Sigmoid colon (tissue), 7 donors: ENCODE data around the gene NATD1. TPM values are rescaled to one million over a fixed set of nuclear protein-coding genes. Genes with fewer than 3 reads are reported as not detected.

Experiments
- DNase-seq: peaks from one replicate; pipeline ENCODE4 v3.0.0-alpha.2; 2019
- H3K27ac ChIP-seq, 4 donors: fragments of 200-600 bp; sonication (generic); one replicate each; pipeline ENCODE4 v1.5.1; 2016 to 2019; ENCODE audit warnings: mild to moderate bottlenecking in 1 of 4
- H3K27me3 ChIP-seq, 3 donors: fragments of 200-600 bp; sonication (generic); one replicate each; pipeline ENCODE4 v1.5.1; 2019; ENCODE audit warnings: mild to moderate bottlenecking in 1 of 3
- H3K36me3 ChIP-seq, 4 donors: fragments of 200-600 bp; sonication (generic); one replicate each; pipeline ENCODE4 v1.5.1; 2016 to 2019
- H3K4me1 ChIP-seq, 4 donors: fragments of 200-600 bp; sonication (generic); one replicate each; pipeline ENCODE4 v1.5.1; 2017 to 2019
- H3K4me3 ChIP-seq, 4 donors: fragments of 200-600 bp; sonication (generic); one replicate each; pipeline ENCODE4 v1.5.1; 2017 to 2019; ENCODE audit warnings: mild to moderate bottlenecking in 2 of 4, moderate library complexity in 1 of 4
- H3K9me3 ChIP-seq, 4 donors: fragments of 200-600 bp in 3 of 4; sonication (generic) in 3 of 4; one replicate each; pipeline versions ENCODE4 v1.5.1 to v1.6.1; 2013 to 2019
- EP300 ChIP-seq, 4 donors: sonication (generic); formaldehyde crosslinking; IDR thresholded peaks; one replicate each; pipeline ENCODE4 v1.6.1; 2017; ENCODE audit warnings: antibody characterized with exemption in 4 of 4
- POLR2A ChIP-seq, 2 donors: fragments of 450-650 bp; IDR thresholded peaks; one replicate each; pipeline ENCODE4 v1.6.1; 2016; ENCODE audit warnings: antibody characterized with exemption in 2 of 2, mild to moderate bottlenecking in 2 of 2, moderate library complexity in 2 of 2
- POLR2AphosphoS5 ChIP-seq, 4 donors: sonication (generic); formaldehyde crosslinking; IDR thresholded peaks; one replicate each; pipeline ENCODE4 v1.6.1; 2017; ENCODE audit warnings: antibody characterized with exemption in 4 of 4
- WGBS, 2 donors: extraction: QIAGEN DNeasy Blood & Tissue Kit; methylation state at CpG; one replicate each; pipeline ENCODE4 v1.1.7; 2013; 5-methylcytosine and 5-hydroxymethylcytosine counted together
- intact Hi-C: fragments of 100-400 bp; cut with DNase I; formaldehyde crosslinking; loops from one replicate; pipeline ENCODE4 v1.15.1; 2023
- polyA plus RNA-seq, 3 donors: library from polyadenylated mRNA; stranded (reverse); fragments of 200-250 nt; gene quantifications; one replicate each; pipeline ENCODE4 v1.2.3, GENCODE V29; 2013
- total RNA-seq, 4 donors: library from RNA; depleted of rRNA; stranded (reverse); fragments of >200 nt; gene quantifications; one replicate each; pipeline ENCODE4 v1.1.0, GENCODE V29; 2016
- TF ChIP-seq, protein P1 (sequence below), 4 experiments: fragments of 450-650 bp in 3 of 4; fragments of 200-600 bp in 1 of 4; IDR thresholded peaks; one replicate each; pipeline ENCODE4 v1.5.1; 2016 to 2019; ENCODE audit warnings: antibody characterized with exemption in 4 of 4, mild to moderate bottlenecking in 3 of 4, moderate library complexity in 2 of 4
- donor health status: healthy with polysubstance abuse.
- donor health status: Bipolar disorder and iron deficiency.
- donor health status: healthy.

Gene NATD1
- total and polyA plus RNA-seq, 7 donors: 2.5 to 13.8 (median 6.8) TPM

DNA sequence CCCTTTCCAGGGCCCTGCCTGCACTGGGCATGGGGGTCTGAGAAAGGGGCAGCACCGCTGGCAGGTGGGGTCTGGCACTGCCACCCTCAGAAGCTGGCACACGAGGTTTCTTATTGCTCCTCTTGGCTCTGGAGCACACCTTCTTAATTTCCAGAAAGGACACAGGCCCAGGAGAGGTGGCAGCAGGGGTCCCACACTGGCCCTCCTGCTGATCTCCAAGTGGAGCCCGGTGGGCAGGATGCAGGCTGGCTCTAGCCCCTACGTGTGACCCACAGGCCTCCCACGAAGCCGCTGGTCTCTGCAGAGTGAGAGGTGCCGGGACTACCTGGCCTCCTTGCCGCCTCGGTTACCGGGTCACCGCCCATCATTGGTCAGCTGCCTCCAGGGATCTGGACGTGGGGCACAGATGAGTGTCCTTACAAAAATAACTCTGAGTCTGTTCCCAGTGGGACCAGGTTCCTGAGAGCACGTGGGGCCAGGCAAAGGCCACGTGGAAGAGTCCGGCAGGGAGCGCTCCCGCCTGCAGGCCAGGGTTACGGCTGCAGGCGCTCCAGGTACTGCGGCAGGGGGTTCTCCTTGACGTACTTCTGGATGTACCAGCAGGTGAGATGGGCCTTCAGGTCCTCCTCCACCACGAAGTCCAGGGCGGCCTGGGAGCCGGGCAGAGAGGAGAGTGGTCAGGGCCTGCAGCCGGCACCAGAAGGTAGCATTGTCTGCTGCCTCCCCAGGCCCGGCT, 10.3 kb downstream of the NATD1 start:
- peaks cover 0 to 6% (median 0%) of the 10 kb centered on the region in 4 donors for H3K4me1 ChIP-seq
- no peak for DNase-seq
- WGBS, 2 donors: 87 to 89% methylated on average over 26 of the region's 26 CpGs
- H3K27me3 ChIP-seq: no peaks in the 10 kb centered on the region
- TF ChIP-seq POLR2A (IDR thresholded peaks at IDR 0.05) (no peak), POLR2AphosphoS5 (IDR thresholded peaks at IDR 0.05) (no peak), EP300 (IDR thresholded peaks at IDR 0.05) (no peak)
- TF ChIP-seq, protein P1, sequence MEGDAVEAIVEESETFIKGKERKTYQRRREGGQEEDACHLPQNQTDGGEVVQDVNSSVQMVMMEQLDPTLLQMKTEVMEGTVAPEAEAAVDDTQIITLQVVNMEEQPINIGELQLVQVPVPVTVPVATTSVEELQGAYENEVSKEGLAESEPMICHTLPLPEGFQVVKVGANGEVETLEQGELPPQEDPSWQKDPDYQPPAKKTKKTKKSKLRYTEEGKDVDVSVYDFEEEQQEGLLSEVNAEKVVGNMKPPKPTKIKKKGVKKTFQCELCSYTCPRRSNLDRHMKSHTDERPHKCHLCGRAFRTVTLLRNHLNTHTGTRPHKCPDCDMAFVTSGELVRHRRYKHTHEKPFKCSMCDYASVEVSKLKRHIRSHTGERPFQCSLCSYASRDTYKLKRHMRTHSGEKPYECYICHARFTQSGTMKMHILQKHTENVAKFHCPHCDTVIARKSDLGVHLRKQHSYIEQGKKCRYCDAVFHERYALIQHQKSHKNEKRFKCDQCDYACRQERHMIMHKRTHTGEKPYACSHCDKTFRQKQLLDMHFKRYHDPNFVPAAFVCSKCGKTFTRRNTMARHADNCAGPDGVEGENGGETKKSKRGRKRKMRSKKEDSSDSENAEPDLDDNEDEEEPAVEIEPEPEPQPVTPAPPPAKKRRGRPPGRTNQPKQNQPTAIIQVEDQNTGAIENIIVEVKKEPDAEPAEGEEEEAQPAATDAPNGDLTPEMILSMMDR (IDR thresholded peaks at IDR 0.05): no peak
- peaks cover 0 to 10% (median 0%) of the 10 kb centered on the region in 4 donors for H3K36me3 ChIP-seq
- no peak overlapping the region for H3K27ac ChIP-seq
- H3K4me3 ChIP-seq: no peak overlapping the region
- intact Hi-C loops: no loop called here
- no peaks in the 10 kb centered on the region for H3K9me3 ChIP-seq

DNA sequence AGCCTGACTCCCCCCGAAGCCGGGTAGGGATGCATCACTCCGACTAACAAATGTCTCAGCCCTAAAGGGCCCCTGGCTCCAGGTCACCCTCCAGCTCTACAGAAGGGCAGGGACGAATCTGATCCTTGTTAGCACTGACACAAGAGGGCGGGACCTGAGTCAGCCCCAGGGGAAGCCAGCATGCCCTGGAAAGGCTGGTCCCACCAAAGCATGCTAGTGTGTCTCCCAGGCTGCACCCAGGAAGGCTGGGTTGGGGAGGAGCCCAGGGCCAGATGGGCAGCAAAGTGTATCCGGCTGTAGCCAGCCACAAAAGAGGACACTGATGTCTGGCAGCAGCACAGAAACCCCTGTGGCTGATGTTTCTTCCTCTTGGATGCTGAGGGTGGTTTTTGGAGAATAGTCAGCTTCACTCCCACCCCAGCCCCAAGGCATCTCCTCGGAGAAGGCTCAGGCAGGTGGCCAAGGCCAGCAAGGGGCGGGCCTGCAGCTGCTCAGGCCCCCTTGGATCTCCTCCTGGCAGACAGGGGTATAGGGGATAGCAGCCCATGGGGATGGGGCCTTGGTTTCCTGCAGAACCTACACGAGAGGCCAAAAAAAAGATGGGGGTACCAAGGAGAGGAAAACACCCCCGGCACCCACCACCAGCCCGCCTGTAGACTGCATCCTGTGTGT, 11.0 kb downstream of the NATD1 start:
- peaks cover 0 to 10% (median 0%) of the 10 kb centered on the region in 4 donors for H3K36me3 ChIP-seq
- intact Hi-C loops: no loop called here

DNA sequence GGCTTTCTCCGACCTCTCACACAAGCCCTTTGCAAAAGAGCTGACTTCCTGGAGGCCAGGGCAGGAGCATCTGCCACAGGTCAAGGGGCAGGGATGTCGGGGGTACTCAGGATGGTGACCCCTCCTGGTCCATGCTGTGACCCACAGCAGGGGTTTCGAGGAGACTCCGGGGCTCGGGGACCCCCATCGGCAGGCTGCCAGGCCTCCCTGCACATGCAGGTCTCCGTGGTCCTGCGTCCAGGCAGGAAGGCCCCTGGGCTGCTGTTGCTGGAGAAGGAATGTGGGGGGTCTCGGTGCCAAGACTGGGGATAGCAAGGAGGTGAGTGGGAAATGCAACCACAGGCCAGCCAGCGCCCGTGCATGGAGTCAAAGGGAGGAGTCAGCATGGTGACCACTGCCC, 11.6 kb downstream of the NATD1 start:
- Histone ChIP-seq H3K27ac (no peak overlapping the region), H3K27me3 (no peaks in the 10 kb centered on the region), H3K9me3 (no peaks in the 10 kb centered on the region), H3K36me3 (peaks cover 0 to 10% (median 0%) of the 10 kb centered on the region in 4 donors), H3K4me1 (peaks cover 0 to 6% (median 0%) of the 10 kb centered on the region in 4 donors), H3K4me3 (no peak overlapping the region)
- WGBS, 2 donors: 90 to 91% methylated on average over 11 of the region's 11 CpGs
- no peak for DNase-seq
- intact Hi-C loops: no loop called here
- TF ChIP-seq POLR2AphosphoS5 (IDR thresholded peaks at IDR 0.05) (no peak), POLR2A (IDR thresholded peaks at IDR 0.05) (no peak)

More for the DNA sequence above, 11.0 kb downstream of the NATD1 start:
- TF ChIP-seq, protein P1 (IDR thresholded peaks at IDR 0.05): no peak
- TF ChIP-seq POLR2A (IDR thresholded peaks at IDR 0.05) (no peak), EP300 (IDR thresholded peaks at IDR 0.05) (no peak), POLR2AphosphoS5 (IDR thresholded peaks at IDR 0.05) (no peak)
- Histone ChIP-seq H3K27ac (no peak overlapping the region), H3K4me3 (no peak overlapping the region), H3K27me3 (no peaks in the 10 kb centered on the region), H3K9me3 (no peaks in the 10 kb centered on the region), H3K4me1 (peaks cover 0 to 6% (median 0%) of the 10 kb centered on the region in 4 donors)
- WGBS, 2 donors: 83 to 87% methylated on average over 11 of the region's 11 CpGs
- no peak for DNase-seq

DNA sequence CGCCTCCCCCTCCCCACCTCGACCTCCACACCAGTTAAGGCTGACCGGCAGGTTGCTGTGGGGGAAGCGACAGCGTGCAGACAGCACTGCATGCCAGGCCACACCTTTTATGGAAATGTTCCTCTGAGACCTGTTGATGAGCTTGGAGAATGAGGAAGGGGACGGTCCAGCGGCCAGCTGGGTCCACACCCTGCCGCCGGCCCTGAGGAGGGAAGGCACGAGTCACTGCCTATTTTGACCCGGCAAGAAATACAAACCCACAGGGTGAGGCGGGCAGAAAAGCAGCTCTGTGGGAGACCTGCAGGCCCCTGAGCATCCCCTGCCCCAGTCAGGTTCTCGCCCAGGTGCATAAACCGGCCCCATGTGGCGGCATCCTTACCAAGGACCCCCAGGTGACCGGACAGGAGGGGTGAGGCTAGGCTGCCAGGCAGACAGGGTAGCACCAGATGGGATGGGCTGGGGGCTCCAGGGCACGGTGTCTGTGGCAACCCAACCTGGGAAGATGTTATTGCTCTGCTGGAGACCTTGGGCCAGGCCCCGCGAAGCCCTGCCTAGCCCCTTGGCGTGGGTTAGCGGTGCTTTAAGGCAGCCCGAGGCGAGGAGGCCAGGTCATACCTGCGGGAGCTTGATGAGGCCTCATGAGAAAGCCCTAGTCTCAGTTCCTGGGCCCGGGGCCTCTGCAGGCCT, 12.7 kb downstream of the NATD1 start:
- no peak overlapping the region for H3K27ac ChIP-seq

More for the DNA sequence above, 12.7 kb downstream of the NATD1 start:
- Histone ChIP-seq H3K4me3 (no peak overlapping the region), H3K27me3 (no peaks in the 10 kb centered on the region), H3K9me3 (no peaks in the 10 kb centered on the region), H3K4me1 (peaks cover 0 to 6% (median 0%) of the 10 kb centered on the region in 4 donors), H3K36me3 (peaks cover 0 to 10% (median 0%) of the 10 kb centered on the region in 4 donors)
- no peak for DNase-seq
- intact Hi-C loops: no loop called here
- 78 to 84% methylated on average over 25 of the region's 25 CpGs for WGBS, 2 donors
- TF ChIP-seq POLR2A (IDR thresholded peaks at IDR 0.05) (no peak), POLR2AphosphoS5 (IDR thresholded peaks at IDR 0.05) (no peak), EP300 (IDR thresholded peaks at IDR 0.05) (no peak)
- TF ChIP-seq, protein P1 (IDR thresholded peaks at IDR 0.05): no peak
